Sigmoid colon (tissue), 7 donors: ENCODE results near the gene DENND6B. TPM values are rescaled to one million over a fixed set of nuclear protein-coding genes. Genes with fewer than 3 reads are reported as not detected.
"Not testable (repeated sequence)": the region's sequence is repeated elsewhere in the genome, so short reads cannot be mapped to it uniquely, and the experiment has no call there.

Experiments used
- DNase-seq: peaks from one replicate; pipeline ENCODE4 v3.0.0-alpha.2; 2019
- H3K27ac ChIP-seq, 4 donors: fragments of 200-600 bp; sonication (generic); one replicate each; pipeline ENCODE4 v1.5.1; 2016 to 2019; ENCODE audit warnings: mild to moderate bottlenecking in 1 of 4
- H3K27me3 ChIP-seq, 3 donors: fragments of 200-600 bp; sonication (generic); one replicate each; pipeline ENCODE4 v1.5.1; 2019; ENCODE audit warnings: mild to moderate bottlenecking in 1 of 3
- H3K36me3 ChIP-seq, 4 donors: fragments of 200-600 bp; sonication (generic); one replicate each; pipeline ENCODE4 v1.5.1; 2016 to 2019
- H3K4me1 ChIP-seq, 4 donors: fragments of 200-600 bp; sonication (generic); one replicate each; pipeline ENCODE4 v1.5.1; 2017 to 2019
- H3K4me3 ChIP-seq, 4 donors: fragments of 200-600 bp; sonication (generic); one replicate each; pipeline ENCODE4 v1.5.1; 2017 to 2019; ENCODE audit warnings: mild to moderate bottlenecking in 2 of 4, moderate library complexity in 1 of 4
- H3K9me3 ChIP-seq, 4 donors: fragments of 200-600 bp in 3 of 4; sonication (generic) in 3 of 4; one replicate each; pipeline versions ENCODE4 v1.5.1 to v1.6.1; 2013 to 2019
- CTCF ChIP-seq, 4 experiments: fragments of 450-650 bp in 3 of 4; fragments of 200-600 bp in 1 of 4; IDR thresholded peaks; one replicate each; pipeline ENCODE4 v1.5.1; 2016 to 2019; ENCODE audit warnings: antibody characterized with exemption in 4 of 4, mild to moderate bottlenecking in 3 of 4, moderate library complexity in 2 of 4
- EP300 ChIP-seq, 4 donors: sonication (generic); formaldehyde crosslinking; IDR thresholded peaks; one replicate each; pipeline ENCODE4 v1.6.1; 2017; ENCODE audit warnings: antibody characterized with exemption in 4 of 4
- POLR2A ChIP-seq, 2 donors: fragments of 450-650 bp; IDR thresholded peaks; one replicate each; pipeline ENCODE4 v1.6.1; 2016; ENCODE audit warnings: antibody characterized with exemption in 2 of 2, mild to moderate bottlenecking in 2 of 2, moderate library complexity in 2 of 2
- POLR2AphosphoS5 ChIP-seq, 4 donors: sonication (generic); formaldehyde crosslinking; IDR thresholded peaks; one replicate each; pipeline ENCODE4 v1.6.1; 2017; ENCODE audit warnings: antibody characterized with exemption in 4 of 4
- WGBS, 2 donors: extraction: QIAGEN DNeasy Blood & Tissue Kit; methylation state at CpG; one replicate each; pipeline ENCODE4 v1.1.7; 2013; 5-methylcytosine and 5-hydroxymethylcytosine counted together
- intact Hi-C: fragments of 100-400 bp; cut with DNase I; formaldehyde crosslinking; loops from one replicate; pipeline ENCODE4 v1.15.1; 2023
- polyA plus RNA-seq, 3 donors: library from polyadenylated mRNA; stranded (reverse); fragments of 200-250 nt; gene quantifications; one replicate each; pipeline ENCODE4 v1.2.3, GENCODE V29; 2013
- total RNA-seq, 4 donors: library from RNA; depleted of rRNA; stranded (reverse); fragments of >200 nt; gene quantifications; one replicate each; pipeline ENCODE4 v1.1.0, GENCODE V29; 2016
- donor health status: healthy with polysubstance abuse.
- donor health status: Bipolar disorder and iron deficiency.
- donor health status: healthy.

DENND6B gene
- total and polyA plus RNA-seq, 7 donors: 0.69 to 7.2 (median 2.3) TPM

GRCh38 chr22:50338860-50339462 is 12.1 kb upstream of the DENND6B start:
- intact Hi-C loops: no loop called here
- 96% methylated on average over 4 of the region's 4 CpGs for WGBS, 2 donors

GRCh38 chr22:50338042-50338573 is 11.3 kb upstream of the DENND6B start:
- intact Hi-C loops: no loop called here
- Histone ChIP-seq H3K9me3 (no peaks in the 10 kb centered on the region), H3K27ac (no peak overlapping the region), H3K4me3 (no peak overlapping the region), H3K4me1 (peaks cover 0 to 12% (median 7%) of the 10 kb centered on the region in 4 donors), H3K36me3 (no peaks in the 10 kb centered on the region), H3K27me3 (no peaks in the 10 kb centered on the region)
- TF ChIP-seq EP300 (IDR thresholded peaks at IDR 0.05): no peak
- no peak for TF ChIP-seq POLR2A (IDR thresholded peaks at IDR 0.05)
- no peak for TF ChIP-seq POLR2AphosphoS5 (IDR thresholded peaks at IDR 0.05)
- TF ChIP-seq CTCF (IDR thresholded peaks at IDR 0.05): no peak
- DNase-seq: no peak
- 97% methylated on average over 5 of the region's 5 CpGs for WGBS, 2 donors

More at GRCh38 chr22:50338860-50339462, 12.1 kb upstream of the DENND6B start:
- Histone ChIP-seq H3K4me1 (peaks cover 0 to 12% (median 7%) of the 10 kb centered on the region in 4 donors), H3K27ac (no peak overlapping the region), H3K27me3 (no peaks in the 10 kb centered on the region), H3K4me3 (no peak overlapping the region), H3K9me3 (no peaks in the 10 kb centered on the region), H3K36me3 (no peaks in the 10 kb centered on the region)
- no peak for DNase-seq
- TF ChIP-seq POLR2AphosphoS5 (IDR thresholded peaks at IDR 0.05) (no peak), CTCF (IDR thresholded peaks at IDR 0.05) (no peak), POLR2A (IDR thresholded peaks at IDR 0.05) (no peak), EP300 (IDR thresholded peaks at IDR 0.05) (no peak)

- no peaks in the 10 kb centered on the region for H3K9me3 ChIP-seq
- H3K27ac ChIP-seq: no peak overlapping the region
- TF ChIP-seq CTCF (IDR thresholded peaks at IDR 0.05) (no peak), POLR2AphosphoS5 (IDR thresholded peaks at IDR 0.05) (no peak), EP300 (IDR thresholded peaks at IDR 0.05) (no peak), POLR2A (IDR thresholded peaks at IDR 0.05) (no peak)
- intact Hi-C loops: no loop called here
- DNase-seq: no peak
- H3K36me3 ChIP-seq: no peaks in the 10 kb centered on the region
- H3K4me3 ChIP-seq: no peak overlapping the region
- no peaks in the 10 kb centered on the region for H3K27me3 ChIP-seq
- 96 to 98% methylated on average over 13 of the region's 13 CpGs for WGBS, 2 donors
- H3K4me1 ChIP-seq: peaks cover 0 to 7% (median 2%) of the 10 kb centered on the region in 4 donors
Measured at GRCh38 chr22:50337262-50338041, 10.6 kb upstream of the DENND6B start.

- 77 to 81% methylated on average over 5 of the region's 5 CpGs for WGBS, 2 donors
- intact Hi-C loops, H3K9me3 ChIP-seq, H3K4me1 ChIP-seq, DNase-seq, H3K27ac ChIP-seq, H3K27me3 ChIP-seq, H3K4me3 ChIP-seq, H3K36me3 ChIP-seq: not testable (repeated sequence)
Measured at GRCh38 chr22:50334433-50334832, 7.6 kb upstream of the DENND6B start.

GRCh38 chr22:50329236-50329635 is 2.4 kb upstream of the DENND6B start:
- Histone ChIP-seq H3K9me3 (no peaks in the 10 kb centered on the region), H3K4me3 (no peak overlapping the region), H3K27me3 (no peaks in the 10 kb centered on the region), H3K27ac (no peak overlapping the region), H3K36me3 (no peaks in the 10 kb centered on the region), H3K4me1 (peaks cover 0 to 18% (median 16%) of the 10 kb centered on the region in 4 donors)
- intact Hi-C loops: loop anchor here (5.0 kb wide), 1 partner anchor 37 kb away; no protein-coding TSS in a partner anchor
- WGBS, 2 donors: 88 to 93% methylated on average over 6 of the region's 6 CpGs
- TF ChIP-seq POLR2A (IDR thresholded peaks at IDR 0.05) (no peak), POLR2AphosphoS5 (IDR thresholded peaks at IDR 0.05) (no peak), EP300 (IDR thresholded peaks at IDR 0.05) (no peak), CTCF (IDR thresholded peaks at IDR 0.05) (no peak)
- no peak for DNase-seq
